GM19099 (cell line): ENCODE results near the gene NISCH.

Experiments used
- POLR2A ChIP-seq: IDR thresholded peaks from 3 replicates; pipeline ENCODE4 v1.6.1; 2011; ENCODE audit warnings: low read depth; ENCODE audit not compliant: insufficient read length; ENCODE audit errors: extremely low read depth

Gene NISCH

GRCh38 chr3:52535411-52536111 lies 80.2 kb downstream of the NISCH start:
- TF ChIP-seq POLR2A: no peak

GRCh38 chr3:52536112-52536368 lies 80.6 kb downstream of the NISCH start:
- no peak for TF ChIP-seq POLR2A

DNA sequence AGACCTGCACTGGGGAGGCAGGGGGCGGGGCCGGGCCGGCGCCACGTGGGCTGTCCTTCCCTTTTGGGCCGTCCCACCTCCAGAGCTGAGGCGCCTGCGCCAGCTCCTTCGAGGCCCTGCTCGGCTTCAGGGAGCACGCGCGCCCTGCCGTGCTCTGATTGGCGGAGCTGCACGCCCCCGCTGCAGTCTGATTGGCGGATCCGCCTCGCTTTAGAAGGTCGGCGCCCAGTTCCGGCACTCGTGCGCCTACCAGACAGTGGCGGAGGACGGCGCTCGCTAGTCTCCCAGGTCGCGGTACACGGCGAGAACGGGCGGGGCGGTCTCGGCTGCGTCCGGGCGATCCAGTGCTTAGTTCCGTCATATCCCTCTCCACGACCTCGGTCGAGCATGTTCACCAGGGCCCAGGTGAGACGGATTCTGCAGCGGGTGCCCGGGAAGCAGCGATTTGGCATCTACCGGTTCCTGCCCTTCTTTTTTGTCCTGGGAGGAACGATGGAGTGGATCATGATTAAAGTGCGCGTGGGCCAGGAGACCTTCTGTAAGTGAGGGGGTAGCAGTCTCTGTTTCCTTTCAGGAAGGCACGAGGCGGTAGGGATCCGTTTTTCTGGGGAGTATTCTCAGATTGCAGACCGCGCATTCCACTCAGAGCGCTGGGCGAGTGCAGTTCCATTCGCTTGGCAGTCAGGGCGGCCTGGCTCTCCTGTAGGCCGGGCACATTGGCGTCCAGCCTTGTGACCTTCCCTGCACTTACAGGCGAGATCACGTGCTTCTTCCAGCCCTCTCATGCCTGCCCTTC lies 81.2 kb downstream of the NISCH start, which contains the start of gene UQCC5:
Gene UQCC5, plus strand, starts transcription at position 237 of the 796 bp plus-strand sequence. Its CDS starts 151 bp downstream, at position 388.
- TF ChIP-seq POLR2A: peak; percentile 99

GRCh38 chr3:52537165-52537620 lies 81.8 kb downstream of the NISCH start:
- no peak for TF ChIP-seq POLR2A

GRCh38 chr3:52537726-52538421 lies 82.5 kb downstream of the NISCH start:
- no peak for TF ChIP-seq POLR2A

DNA sequence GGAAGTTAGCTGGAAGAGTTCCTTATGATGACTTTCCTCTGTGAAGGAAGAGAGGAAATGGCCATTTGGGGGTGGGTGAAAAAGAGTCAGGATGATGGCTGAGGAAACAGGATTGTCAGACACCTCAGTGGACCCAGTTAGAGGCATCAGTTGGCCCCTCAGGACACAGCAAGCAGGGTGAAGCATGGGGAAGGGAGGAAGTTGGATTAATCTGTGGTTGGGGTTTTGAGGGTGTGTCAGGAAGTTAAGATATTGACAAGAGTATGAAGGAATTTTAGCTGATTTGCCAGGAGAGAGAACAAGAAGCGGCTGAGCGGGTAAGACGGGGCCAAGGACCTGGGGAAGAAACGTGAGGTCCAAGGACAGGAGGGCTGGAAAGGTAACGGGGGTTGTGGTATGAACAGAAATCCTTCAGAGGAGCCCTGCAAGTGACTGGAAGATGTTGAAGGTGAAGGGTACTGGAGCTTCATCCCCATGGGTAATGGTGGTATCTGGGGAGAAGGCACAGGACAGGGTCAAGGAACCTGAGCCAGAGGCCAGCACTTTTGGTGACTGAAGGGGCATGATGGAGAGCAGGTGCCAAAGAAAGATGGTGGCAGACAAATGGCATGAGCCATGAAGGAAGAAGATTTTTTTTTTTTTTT lies 83.7 kb downstream of the NISCH start:
- no peak for TF ChIP-seq POLR2A

GRCh38 chr3:52541050-52541449 lies 85.6 kb downstream of the NISCH start:
- TF ChIP-seq POLR2A: no peak
